ENCODE results near the gene TRMU.

Gene TRMU

GRCh38 chr22:46376111-46376510, 40.6 kb downstream of the TRMU start:
- TF ChIP-seq CTCF (IDR thresholded peaks at IDR 0.05; ENCODE audit: low read depth, low read length, missing control alignments) = no peak
- DNase-seq (ENCODE audit: low read depth) = no peak
- in situ Hi-C loops (cut with HindIII; ENCODE audit: low sequenced_read_pairs) = no loop called here

GRCh38 chr22:46376908-46377524, 41.5 kb downstream of the TRMU start:
- no peak for TF ChIP-seq CTCF (IDR thresholded peaks at IDR 0.05; ENCODE audit: low read depth, low read length, missing control alignments)
- H3K4me3 ChIP-seq (ENCODE audit: low read depth, low read length) = no peak overlapping the region
- no peak for DNase-seq (ENCODE audit: low read depth)
- in situ Hi-C loops (cut with HindIII; ENCODE audit: low sequenced_read_pairs) = no loop called here

More at GRCh38 chr22:46376111-46376510, 40.6 kb downstream of the TRMU start:
- H3K4me3 ChIP-seq (ENCODE audit: low read depth, low read length) = no peak overlapping the region

- DNase-seq (ENCODE audit: low read depth) = no peak
- in situ Hi-C loops (cut with HindIII; ENCODE audit: low sequenced_read_pairs) = no loop called here
- no peak overlapping the region for H3K4me3 ChIP-seq (ENCODE audit: low read depth, low read length)
- TF ChIP-seq CTCF (IDR thresholded peaks at IDR 0.05; ENCODE audit: low read depth, low read length, missing control alignments) = no peak
Measured at GRCh38 chr22:46377525-46378425, 42.3 kb downstream of the TRMU start.

- no peak for DNase-seq (ENCODE audit: low read depth)
- H3K4me3 ChIP-seq (ENCODE audit: low read depth, low read length) = no peak overlapping the region
- in situ Hi-C loops (cut with HindIII; ENCODE audit: low sequenced_read_pairs) = no loop called here
- no peak for TF ChIP-seq CTCF (IDR thresholded peaks at IDR 0.05; ENCODE audit: low read depth, low read length, missing control alignments)
Measured at GRCh38 chr22:46378426-46379065, 43.0 kb downstream of the TRMU start.

- in situ Hi-C loops (cut with HindIII; ENCODE audit: low sequenced_read_pairs) = no loop called here
- TF ChIP-seq CTCF (IDR thresholded peaks at IDR 0.05; ENCODE audit: low read depth, low read length, missing control alignments) = no peak
- H3K4me3 ChIP-seq (ENCODE audit: low read depth, low read length) = no peak overlapping the region
- no peak for DNase-seq (ENCODE audit: low read depth)
Measured at GRCh38 chr22:46379066-46379930, 43.8 kb downstream of the TRMU start.

GRCh38 chr22:46380069-46380468, 44.6 kb downstream of the TRMU start:
- no peak for TF ChIP-seq CTCF (IDR thresholded peaks at IDR 0.05; ENCODE audit: low read depth, low read length, missing control alignments)
- in situ Hi-C loops (cut with HindIII; ENCODE audit: low sequenced_read_pairs) = no loop called here
- no peak overlapping the region for H3K4me3 ChIP-seq (ENCODE audit: low read depth, low read length)
- no peak for DNase-seq (ENCODE audit: low read depth)
